H1 (cell line): ENCODE data around the gene CEP72. TPM values are rescaled to one million over a fixed set of nuclear protein-coding genes. Genes with fewer than 3 reads are reported as not detected.

Experiments used
- CTCF ChIA-PET: fragments of 300-600 bp; sonication (Branson Sonifier 250); formaldehyde crosslinking; loops from one replicate; lab custom pipeline; 2021; ENCODE audit not compliant: partially characterized antibody; lab: Charles Lee
- POLR2A ChIA-PET: fragments of 300-600 bp; sonication (Branson Sonifier 250); formaldehyde crosslinking; loops from one replicate; lab custom pipeline; 2021; ENCODE audit warnings: inconsistent platforms; ENCODE audit not compliant: partially characterized antibody; lab: Charles Lee
- DNase-seq, 2 experiments: peaks; one replicate each; pipeline versions ENCODE4 v3.0.0 to v3.0.0-alpha.2; 2010 to 2022; ENCODE audit warnings: low spot score in 2 of 2, low read depth in 1 of 2, mixed read lengths in 1 of 2
- FAIRE-seq: peaks from 2 replicates; lab custom pipeline; 2011; peaks lifted over from hg19 to GRCh38; lab: Jason Lieb, UNC
- H2AFZ ChIP-seq: 2 replicates; pipeline ENCODE4 v1.8.1; 2012; ENCODE audit warnings: low read length, inconsistent platforms
- H2AK5ac ChIP-seq: 2 replicates; pipeline ENCODE4 v1.6.1; 2013; ENCODE audit warnings: low read depth, low read length
- H2BK120ac ChIP-seq: replicated peaks from 2 replicates; pipeline ENCODE3; 2013; ENCODE audit warnings: low read depth, low read length, inconsistent platforms
- H2BK12ac ChIP-seq: 2 replicates; pipeline ENCODE4 v1.6.1; 2013; ENCODE audit warnings: low read depth, low read length
- H2BK15ac ChIP-seq: 2 replicates; pipeline ENCODE4 v1.6.1; 2013; ENCODE audit warnings: low read length
- H2BK20ac ChIP-seq: 2 replicates; pipeline ENCODE4 v1.6.1; 2013; ENCODE audit warnings: low read length
- H2BK5ac ChIP-seq: 2 replicates; pipeline ENCODE4 v1.6.1; 2013; ENCODE audit warnings: low read depth, low read length
- H3K14ac ChIP-seq: 2 replicates; pipeline ENCODE4 v1.6.1; 2013; ENCODE audit warnings: inconsistent platforms; ENCODE audit not compliant: insufficient read length
- H3K18ac ChIP-seq: 2 replicates; pipeline ENCODE4 v1.6.1; 2013; ENCODE audit warnings: low read length; ENCODE audit errors: extremely low read depth
- H3K23ac ChIP-seq: 2 replicates; pipeline ENCODE4 v1.6.1; 2013; ENCODE audit warnings: inconsistent platforms; ENCODE audit not compliant: insufficient read length
- H3K23me2 ChIP-seq: 2 replicates; pipeline ENCODE4 v1.6.1; 2013; ENCODE audit warnings: low read depth, low read length
- H3K27ac ChIP-seq: 2 replicates; pipeline ENCODE4 v1.6.1; 2011; ENCODE audit warnings: low read depth, low read length, inconsistent platforms
- H3K27me3 ChIP-seq, 4 experiments: replicated peaks in 1 of 4; 1 replicate in 1 of 4; 2 replicates in 3 of 4; pipeline versions ENCODE4 v1.6.1 to v1.8.1; 2011 to 2013; ENCODE audit warnings: low read length in 3 of 4, mild to moderate bottlenecking in 3 of 4, inconsistent platforms in 2 of 4, mixed read lengths in 2 of 4, moderate library complexity in 1 of 4; ENCODE audit not compliant: control insufficient read depth in 3 of 4, insufficient read depth in 3 of 4; ENCODE audit errors: extremely low read depth in 1 of 4
- H3K36me3 ChIP-seq, 4 experiments: 2 replicates each; pipeline versions ENCODE4 v1.6.1 to v1.8.1; 2011 to 2013; ENCODE audit warnings: mild to moderate bottlenecking in 4 of 4, low read length in 3 of 4, moderate library complexity in 2 of 4, control low read depth in 1 of 4, inconsistent platforms in 1 of 4; ENCODE audit not compliant: insufficient read depth in 4 of 4, control insufficient read depth in 2 of 4
- H3K4ac ChIP-seq: replicated peaks from 2 replicates; pipeline ENCODE3; 2013; ENCODE audit warnings: low read length, low read depth, mixed read lengths, inconsistent platforms; ENCODE audit not compliant: insufficient read length
- H3K4me1 ChIP-seq, 4 experiments: replicated peaks in 1 of 4; 1 replicate in 1 of 4; 2 replicates in 3 of 4; pipeline versions ENCODE4 v1.6.1 to v1.8.1; 2011 to 2013; ENCODE audit warnings: low read length in 3 of 4, inconsistent platforms in 2 of 4, mixed read lengths in 1 of 4; ENCODE audit not compliant: insufficient read depth in 4 of 4, control insufficient read depth in 3 of 4
- H3K4me2 ChIP-seq, 2 experiments: 2 replicates each; pipeline versions ENCODE4 v1.6.1 to v1.8.1; 2011 to 2013; ENCODE audit warnings: low read depth in 2 of 2, low read length in 2 of 2, control low read depth in 1 of 2, inconsistent platforms in 1 of 2, mild to moderate bottlenecking in 1 of 2; ENCODE audit not compliant: insufficient read depth in 1 of 2
- H3K4me3 ChIP-seq, 4 experiments: fragments of 200-600, 300-600 bp in 1 of 4; sonication (generic), shearing (Covaris generic), sonication (Bioruptor Twin) in 1 of 4; 2 replicates each; pipeline versions ENCODE4 v1.5.1 to v1.8.1; 2011 to 2016; ENCODE audit warnings: low read length in 4 of 4, low read depth in 3 of 4, control low read depth in 2 of 4, inconsistent platforms in 2 of 4, mild to moderate bottlenecking in 2 of 4, mixed read lengths in 1 of 4, moderate library complexity in 1 of 4; ENCODE audit not compliant: insufficient read depth in 2 of 4; ENCODE audit errors: extremely low read depth in 1 of 4
- H3K56ac ChIP-seq: replicated peaks from 2 replicates; pipeline ENCODE3; 2013; ENCODE audit warnings: low read depth, mild to moderate bottlenecking, mixed read lengths, low read length, inconsistent platforms; ENCODE audit not compliant: insufficient read length
- H3K79me1 ChIP-seq: 2 replicates; pipeline ENCODE4 v1.6.1; 2013; ENCODE audit warnings: low read depth, low read length, control low read depth
- H3K79me2 ChIP-seq, 2 experiments: 2 replicates each; pipeline versions ENCODE4 v1.6.1 to v1.8.1; 2012 to 2013; ENCODE audit warnings: low read length in 2 of 2, mild to moderate bottlenecking in 2 of 2, inconsistent platforms in 1 of 2; ENCODE audit not compliant: insufficient read depth in 2 of 2, control insufficient read depth in 1 of 2
- H3K9ac ChIP-seq, 4 experiments: replicated peaks in 1 of 4; 1 replicate in 1 of 4; 2 replicates in 3 of 4; pipeline versions ENCODE4 v1.6.1 to v1.8.1; 2011 to 2013; ENCODE audit warnings: low read depth in 3 of 4, low read length in 3 of 4, control low read depth in 2 of 4, mild to moderate bottlenecking in 2 of 4, moderate library complexity in 2 of 4, inconsistent platforms in 1 of 4; ENCODE audit errors: extremely low read depth in 1 of 4
- H3K9me3 ChIP-seq, 2 experiments: 2 replicates each; pipeline versions ENCODE4 v1.6.1 to v1.8.1; 2012 to 2013; ENCODE audit warnings: mild to moderate bottlenecking in 2 of 2, moderate library complexity in 2 of 2, control low read depth in 1 of 2, inconsistent platforms in 1 of 2, low read depth in 1 of 2, low read length in 1 of 2, mixed read lengths in 1 of 2; ENCODE audit not compliant: insufficient read depth in 2 of 2
- H4K20me1 ChIP-seq, 2 experiments: replicated peaks in 1 of 2; 2 replicates each; pipeline versions ENCODE3 to v1.8.1; 2011 to 2013; ENCODE audit warnings: inconsistent platforms in 2 of 2, low read length in 2 of 2, mild to moderate bottlenecking in 1 of 2; ENCODE audit not compliant: insufficient read depth in 2 of 2, control insufficient read depth in 1 of 2
- H4K5ac ChIP-seq: 2 replicates; pipeline ENCODE4 v1.6.1; 2013; ENCODE audit warnings: low read length, low read depth, mixed read lengths, inconsistent platforms; ENCODE audit not compliant: insufficient read length
- H4K8ac ChIP-seq: 2 replicates; pipeline ENCODE4 v1.8.0; 2013; ENCODE audit warnings: mild to moderate bottlenecking, moderate library complexity, low read length, inconsistent platforms; ENCODE audit not compliant: insufficient read depth; ENCODE audit errors: extremely low read depth
- H4K91ac ChIP-seq: replicated peaks from 2 replicates; pipeline ENCODE3; 2013; ENCODE audit warnings: low read length, mixed read lengths, inconsistent platforms; ENCODE audit not compliant: insufficient read length
- CHD2 ChIP-seq: IDR thresholded peaks from 2 replicates; pipeline ENCODE4 v1.6.1; 2012; ENCODE audit warnings: low read length, improper control_type of control experiment
- EZH2 ChIP-seq: fragments of 200-600 bp; sonication (generic); IDR thresholded peaks from 2 replicates; pipeline ENCODE4 v1.7.1; 2012; ENCODE audit warnings: low read depth, mild to moderate bottlenecking, moderate library complexity, low read length, inconsistent platforms; ENCODE audit not compliant: severe bottlenecking
- GTF2F1 ChIP-seq: IDR thresholded peaks from 2 replicates; pipeline ENCODE4 v1.6.1; 2012; ENCODE audit warnings: low read depth, low read length, improper control_type of control experiment, borderline replicate concordance
- HDAC2 ChIP-seq, 2 experiments: fragments of 300-600 bp in 1 of 2; sonication (generic) in 1 of 2; IDR thresholded peaks; 2 replicates each; pipeline ENCODE4 v1.6.1; 2011 to 2012; ENCODE audit warnings: low read depth in 2 of 2, low read length in 2 of 2, mild to moderate bottlenecking in 2 of 2, moderate library complexity in 2 of 2, borderline replicate concordance in 1 of 2, inconsistent platforms in 1 of 2
- KDM1A ChIP-seq: fragments of 200-600, 300-600 bp; sonication (generic); IDR thresholded peaks from 2 replicates; pipeline ENCODE4 v1.7.1; 2016; ENCODE audit warnings: mild to moderate bottlenecking, low read length, borderline replicate concordance
- KDM5A ChIP-seq: fragments of 200-600 bp; IDR thresholded peaks from 2 replicates; pipeline ENCODE4 v1.7.1; 2012; ENCODE audit warnings: mild to moderate bottlenecking, low read length, inconsistent platforms, mixed read lengths
- SIX5 ChIP-seq: IDR thresholded peaks from 2 replicates; pipeline ENCODE4 v1.6.1; 2011; ENCODE audit warnings: mild to moderate bottlenecking, low read depth, low read length
- SP4 ChIP-seq: IDR thresholded peaks from 2 replicates; pipeline ENCODE4 v1.6.1; 2012; ENCODE audit warnings: low read length, inconsistent platforms
- TBP ChIP-seq: IDR thresholded peaks from 2 replicates; pipeline ENCODE4 v1.6.1; 2011; ENCODE audit warnings: low read depth, low read length, improper control_type of control experiment
- TEAD4 ChIP-seq: IDR thresholded peaks from 2 replicates; pipeline ENCODE4 v1.6.1; 2012; ENCODE audit warnings: low read depth, low read length, inconsistent platforms, mixed read lengths
- WGBS, 2 experiments: shearing (Covaris generic) in 1 of 2; methylation state at CpG; one replicate each; pipeline versions ENCODE4 v1.1.6 to v1.1.7; 2013 to 2015; ENCODE audit warnings: low lambda C conversion rate in 2 of 2, mixed read lengths in 2 of 2, inconsistent platforms in 1 of 2, low coverage in 1 of 2, missing lambda C conversion rate in 1 of 2; ENCODE audit not compliant: insufficient replicate concordance in 2 of 2, insufficient coverage in 1 of 2, insufficient read length in 1 of 2; ENCODE audit errors: extremely low coverage in 1 of 2, missing lambda C conversion rate in 1 of 2; 5-methylcytosine and 5-hydroxymethylcytosine counted together
- polyA plus RNA-seq, 7 experiments: library from polyadenylated mRNA; depleted of rRNA in 3 of 7; stranded (reverse) in 5 of 7; unstranded in 2 of 7; fragments of >200 nt in 5 of 7; fragments of 200-250 nt in 2 of 7; gene quantifications; 1 replicate in 5 of 7; 2 replicates in 1 of 7; 4 replicates in 1 of 7; pipeline versions ENCODE4 v1.2.1 to v1.2.3, GENCODE V29; 2011 to 2013; ENCODE audit warnings: missing spikeins in 2 of 7, mixed read lengths in 2 of 7
- total RNA-seq: library from RNA; stranded (reverse); fragmentation: NEBNext Ultra II Directional; extraction: Animal tissue kit (Norgen Biotek cat#: 25700); gene quantifications from 2 replicates; pipeline ENCODE4 v1.2.1, GENCODE V29; 2021
- TF ChIP-seq, protein P1 (sequence below): IDR thresholded peaks from 2 replicates; pipeline ENCODE4 v1.6.1; 2012; ENCODE audit warnings: inconsistent platforms
- TF ChIP-seq, protein P2 (sequence below), 3 experiments: IDR thresholded peaks; 1 replicate in 2 of 3; 2 replicates in 1 of 3; pipeline versions ENCODE4 v1.5.1 to v1.6.1; 2011; ENCODE audit warnings: low read length in 3 of 3, mild to moderate bottlenecking in 3 of 3, inconsistent platforms in 2 of 3, low read depth in 1 of 3, moderate library complexity in 1 of 3; ENCODE audit not compliant: insufficient read depth in 1 of 3; ENCODE audit errors: control extremely low read depth in 1 of 3

CEP72 gene
- total and polyA plus RNA-seq, 2 of the 8 experiments (the other 6 are each of a cell fraction or from before 2014, with no cell fraction given), result 13.1 to 19.6 TPM

DNA sequence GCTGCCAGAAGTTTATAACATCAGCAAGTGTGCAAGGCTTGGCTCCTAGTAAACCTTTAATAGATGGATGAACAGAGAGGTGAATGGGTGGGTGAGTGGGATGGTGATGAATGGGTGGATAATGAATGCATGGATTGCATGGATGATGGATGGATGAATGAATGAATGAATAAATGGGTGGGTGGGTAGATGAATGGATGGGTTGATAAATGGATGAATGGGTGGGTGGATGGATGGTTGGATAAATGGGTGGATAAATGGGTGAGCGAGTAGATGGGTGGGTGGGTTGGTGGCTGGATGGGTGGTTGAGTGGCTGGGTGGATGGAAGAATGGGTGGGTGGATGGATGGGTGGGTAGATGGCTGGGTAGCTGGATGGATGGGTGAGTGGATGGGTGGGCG is 28.5 kb upstream of the CEP72 start:
- Histone ChIP-seq H3K18ac (no peak overlapping the region), H3K27ac (no peak overlapping the region), H3K9me3 (no peaks in the 10 kb centered on the region; a peak in 1 of 4 replicates), H3K79me2 (no peaks in the 10 kb centered on the region), H3K9ac (no peak overlapping the region), H2AK5ac (no peak overlapping the region), H2BK12ac (no peak overlapping the region), H2BK20ac (no peak overlapping the region), H2BK120ac (no peak overlapping the region), H4K5ac (no peak overlapping the region), H3K14ac (no peak overlapping the region), H4K8ac (no peak overlapping the region), H3K56ac (no peak overlapping the region), H2AFZ (no peak overlapping the region), H3K4ac (no peak overlapping the region), H3K36me3 (no peaks in the 10 kb centered on the region), H3K4me3 (no peak overlapping the region), H3K4me1 (peaks cover 0 to 5% (median 2%) of the 10 kb centered on the region in 4 experiments; a peak in 2 of 7 replicates), H3K79me1 (no peaks in the 10 kb centered on the region), H2BK15ac (no peak overlapping the region), H3K23me2 (peaks cover 14% of the 10 kb centered on the region; the same call in 1 of the 2 replicates), H3K4me2 (no peak overlapping the region), H3K23ac (no peak overlapping the region), H4K91ac (no peak overlapping the region), H3K27me3 (no peaks in the 10 kb centered on the region; a peak in 1 of 7 replicates), H4K20me1 (peaks cover 0 to 6% of the 10 kb centered on the region in 2 experiments), H2BK5ac (no peak overlapping the region)
- DNase-seq (no peak), FAIRE-seq (no peak)
- TF ChIP-seq GTF2F1 (no peak), HDAC2 (IDR thresholded peaks at IDR 0.05; ENCODE audit: borderline replicate concordance in 1 of 2, low read depth in 2 of 2, low read length in 2 of 2) (no peak), CHD2 (no peak), SP4 (no peak), KDM5A (no peak), SIX5 (no peak), TBP (no peak), TEAD4 (no peak), EZH2 (no peak), KDM1A (no peak)
- TF ChIP-seq, protein P1, sequence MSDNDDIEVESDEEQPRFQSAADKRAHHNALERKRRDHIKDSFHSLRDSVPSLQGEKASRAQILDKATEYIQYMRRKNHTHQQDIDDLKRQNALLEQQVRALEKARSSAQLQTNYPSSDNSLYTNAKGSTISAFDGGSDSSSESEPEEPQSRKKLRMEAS, result no peak
- TF ChIP-seq, protein P2, sequence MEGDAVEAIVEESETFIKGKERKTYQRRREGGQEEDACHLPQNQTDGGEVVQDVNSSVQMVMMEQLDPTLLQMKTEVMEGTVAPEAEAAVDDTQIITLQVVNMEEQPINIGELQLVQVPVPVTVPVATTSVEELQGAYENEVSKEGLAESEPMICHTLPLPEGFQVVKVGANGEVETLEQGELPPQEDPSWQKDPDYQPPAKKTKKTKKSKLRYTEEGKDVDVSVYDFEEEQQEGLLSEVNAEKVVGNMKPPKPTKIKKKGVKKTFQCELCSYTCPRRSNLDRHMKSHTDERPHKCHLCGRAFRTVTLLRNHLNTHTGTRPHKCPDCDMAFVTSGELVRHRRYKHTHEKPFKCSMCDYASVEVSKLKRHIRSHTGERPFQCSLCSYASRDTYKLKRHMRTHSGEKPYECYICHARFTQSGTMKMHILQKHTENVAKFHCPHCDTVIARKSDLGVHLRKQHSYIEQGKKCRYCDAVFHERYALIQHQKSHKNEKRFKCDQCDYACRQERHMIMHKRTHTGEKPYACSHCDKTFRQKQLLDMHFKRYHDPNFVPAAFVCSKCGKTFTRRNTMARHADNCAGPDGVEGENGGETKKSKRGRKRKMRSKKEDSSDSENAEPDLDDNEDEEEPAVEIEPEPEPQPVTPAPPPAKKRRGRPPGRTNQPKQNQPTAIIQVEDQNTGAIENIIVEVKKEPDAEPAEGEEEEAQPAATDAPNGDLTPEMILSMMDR (IDR thresholded peaks at IDR 0.05; ENCODE audit: control extremely low read depth in 1 of 3, insufficient read depth in 1 of 3, low read depth in 1 of 3, low read length in 3 of 3), result no peak
- 82 to 100% methylated on average over 1 of the region's 2 CpGs for WGBS, 2 experiments
- ChIA-PET POLR2A (no interaction called here), CTCF (interaction anchor here (1.0 kb wide), 1 partner anchor 18 kb away, joined by 3 read pairs; no protein-coding TSS in a partner anchor)
